Gastroesophageal sphincter (tissue), 4 donors: Measurements from ENCODE around the gene TSPAN9. TPM values are rescaled to one million over a fixed set of nuclear protein-coding genes. Genes with fewer than 3 reads are reported as not detected.

Source experiments
- ATAC-seq: fragments of 150-250 bp; one replicate; pipeline ENCODE4 v1.9.1; 2016; ENCODE audit warnings: mild to moderate bottlenecking, moderate library complexity
- H3K27ac ChIP-seq, 4 donors: fragments of 200-600 bp; sonication (generic) in 3 of 4; 1 replicate in 3 of 4; 2 replicates in 1 of 4; pipeline ENCODE4 v1.5.1; 2016 to 2019
- H3K27me3 ChIP-seq: fragments of 200-600 bp; sonication (generic); one replicate; pipeline ENCODE4 v1.5.1; 2019
- H3K36me3 ChIP-seq, 2 donors: fragments of 200-600 bp; sonication (generic); one replicate each; pipeline ENCODE4 v1.5.1; 2019; ENCODE audit warnings: control low read depth in 1 of 2
- H3K4me1 ChIP-seq, 3 donors: fragments of 200-600 bp; sonication (generic); 1 replicate in 2 of 3; 2 replicates in 1 of 3; pipeline ENCODE4 v1.5.1; 2016 to 2019; ENCODE audit warnings: control low read depth in 2 of 3
- H3K4me3 ChIP-seq, 2 donors: fragments of 200-600 bp; sonication (generic); one replicate each; pipeline ENCODE4 v1.5.1; 2019; ENCODE audit warnings: mild to moderate bottlenecking in 1 of 2, moderate library complexity in 1 of 2
- H3K9me3 ChIP-seq, 3 donors: fragments of 200-600 bp; sonication (generic); one replicate each; pipeline ENCODE4 v1.5.1; 2017 to 2019; ENCODE audit warnings: control low read depth in 2 of 3
- CTCF ChIP-seq, 4 experiments: fragments of 200-600 bp in 2 of 4; fragments of 450-650 bp in 2 of 4; sonication (generic) in 1 of 4; IDR thresholded peaks; one replicate each; pipeline ENCODE4 v1.5.1; 2017 to 2019; ENCODE audit warnings: antibody characterized with exemption in 4 of 4, mild to moderate bottlenecking in 2 of 4, moderate library complexity in 2 of 4
- EP300 ChIP-seq: sonication (generic); formaldehyde crosslinking; IDR thresholded peaks from one replicate; pipeline ENCODE4 v1.6.1; 2017; ENCODE audit warnings: antibody characterized with exemption, mild to moderate bottlenecking
- POLR2A ChIP-seq, 2 donors: fragments of 450-650 bp; IDR thresholded peaks; one replicate each; pipeline ENCODE4 v1.6.1; 2017; ENCODE audit warnings: antibody characterized with exemption in 2 of 2, mild to moderate bottlenecking in 2 of 2, moderate library complexity in 1 of 2
- POLR2AphosphoS5 ChIP-seq: sonication (generic); formaldehyde crosslinking; IDR thresholded peaks from one replicate; pipeline ENCODE4 v1.6.1; 2017; ENCODE audit warnings: antibody characterized with exemption
- WGBS, 2 donors: methylation state at CpG; one replicate each; pipeline ENCODE4 v1.1.5; 2018; ENCODE audit warnings: low coverage in 1 of 2; 5-methylcytosine and 5-hydroxymethylcytosine counted together
- total RNA-seq, 4 donors: library from RNA; depleted of rRNA; stranded (reverse); fragments of >200 nt; gene quantifications; one replicate each; pipeline ENCODE4 v1.1.0, GENCODE V29; 2016

The TSPAN9 gene
- total RNA-seq, 4 donors from 2014 or later: 19.5 to 30.2 (median 26.0) TPM

DNA sequence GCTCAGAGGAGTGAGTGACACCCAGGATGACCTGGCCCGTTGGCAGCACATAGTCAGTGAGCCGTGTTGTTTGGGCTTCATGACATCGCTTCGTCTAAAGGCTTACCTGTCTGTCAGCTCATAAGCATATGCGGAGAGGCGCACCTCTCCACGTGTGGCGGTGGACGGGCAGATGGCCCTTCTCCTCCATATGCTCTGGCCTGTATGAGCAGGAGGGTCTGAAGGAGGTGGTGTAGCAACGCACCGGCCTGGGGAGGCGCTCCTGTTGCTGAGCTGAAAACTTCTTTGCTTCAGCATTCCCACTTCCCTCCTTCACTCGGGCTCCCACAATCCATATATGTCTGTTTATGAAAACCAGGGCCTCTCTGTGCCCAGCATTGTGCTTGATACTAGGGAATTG, 186.1 kb downstream of the TSPAN9 start:
- Histone ChIP-seq H3K9me3 (no peaks in the 10 kb centered on the region), H3K27me3 (no peaks in the 10 kb centered on the region), H3K4me1 (peaks cover 0 to 38% (median 3%) of the 10 kb centered on the region in 3 donors), H3K36me3 (no peaks in the 10 kb centered on the region), H3K4me3 (no peak overlapping the region), H3K27ac (no peak overlapping the region)
- WGBS, 2 donors: 91% methylated on average over 6 of the region's 13 CpGs; no CpG with 5 or more reads in 1 of the 2 donors
- ATAC-seq: no peak
- TF ChIP-seq POLR2AphosphoS5: no peak
- no peak for TF ChIP-seq EP300
- TF ChIP-seq POLR2A (IDR thresholded peaks at IDR 0.05): no peak
- TF ChIP-seq CTCF (IDR thresholded peaks at IDR 0.05): no peak

DNA sequence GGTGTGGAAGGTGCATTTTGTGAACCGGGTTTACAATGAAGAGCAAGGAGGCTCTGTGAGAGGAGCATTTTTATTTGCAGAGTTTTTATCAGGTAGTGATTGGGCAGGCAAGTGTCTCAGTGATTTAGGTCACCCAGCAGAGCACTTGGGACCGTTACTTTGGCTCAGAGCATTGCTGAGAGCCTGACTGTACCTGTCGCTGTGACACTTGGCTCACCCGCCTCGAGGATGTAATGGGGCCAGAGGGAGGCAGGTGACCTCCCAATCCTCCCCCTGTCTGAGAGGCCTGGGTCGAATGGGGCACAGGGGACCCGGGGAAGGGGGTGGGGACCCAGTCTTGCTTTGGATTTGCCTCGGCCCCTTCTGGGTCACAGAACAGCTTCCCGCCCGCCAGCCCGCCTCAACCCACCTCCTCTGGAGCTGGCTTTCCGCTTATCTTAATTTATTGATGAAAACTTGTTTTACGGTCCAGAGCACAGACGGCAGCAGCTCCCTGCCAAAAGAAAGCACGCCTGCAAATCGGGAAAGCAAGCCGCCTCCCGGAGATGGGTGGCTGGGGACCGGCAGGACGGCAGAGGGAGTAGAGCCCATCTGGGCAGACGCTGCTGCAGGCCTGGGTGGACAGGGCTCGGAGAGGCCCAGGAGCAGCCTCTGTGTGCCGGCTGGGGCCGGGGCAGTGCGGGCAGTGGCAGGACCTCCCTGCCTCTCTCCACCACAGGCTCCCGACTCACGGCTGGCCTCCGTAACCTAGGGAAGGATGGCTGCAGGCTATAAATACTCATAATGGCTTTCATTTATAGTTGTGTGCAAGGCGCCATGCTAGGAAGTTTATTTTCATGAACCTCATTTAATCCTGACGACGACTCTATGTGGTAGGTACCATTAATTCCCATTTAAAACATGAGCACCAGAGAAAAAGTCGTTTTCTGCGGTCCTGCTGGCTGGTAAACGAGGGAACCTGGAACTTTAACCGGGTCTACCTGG, 187.1 kb downstream of the TSPAN9 start:
- no peaks in the 10 kb centered on the region for H3K36me3 ChIP-seq
- peaks cover 0 to 38% (median 3%) of the 10 kb centered on the region in 3 donors for H3K4me1 ChIP-seq
- 98 to 100% methylated on average over 2 to 6 of the region's 35 CpGs for WGBS, 2 donors
- TF ChIP-seq POLR2A (IDR thresholded peaks at IDR 0.05): no peak
- no peak for TF ChIP-seq CTCF (IDR thresholded peaks at IDR 0.05)
- TF ChIP-seq EP300: no peak
- no peak for TF ChIP-seq POLR2AphosphoS5
- no peaks in the 10 kb centered on the region for H3K9me3 ChIP-seq
- H3K27ac ChIP-seq: no peak overlapping the region
- ATAC-seq: no peak
- H3K27me3 ChIP-seq: no peaks in the 10 kb centered on the region
- no peak overlapping the region for H3K4me3 ChIP-seq

DNA sequence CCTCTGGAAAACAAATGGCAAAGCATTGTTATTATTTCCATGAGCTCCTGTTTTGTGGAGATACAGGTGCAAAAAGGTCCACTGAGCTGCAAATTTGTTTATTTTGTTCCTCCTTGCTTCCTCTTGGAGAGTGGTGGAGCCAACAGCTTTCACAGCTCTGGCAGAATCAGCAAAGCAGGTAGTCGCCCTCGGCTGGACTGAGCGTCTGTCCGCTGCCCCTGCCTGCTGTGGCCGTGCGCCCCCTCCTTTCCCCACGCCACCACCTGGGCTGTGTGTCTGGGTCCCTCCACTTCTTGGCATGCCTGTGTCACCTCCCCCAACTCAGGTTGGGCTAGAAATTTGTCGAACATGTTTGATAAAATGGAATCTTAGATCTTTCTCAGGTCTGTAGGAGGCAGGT, 188.2 kb downstream of the TSPAN9 start:
- ATAC-seq: no peak
- H3K36me3 ChIP-seq: no peaks in the 10 kb centered on the region
- WGBS, 2 donors: 93 to 94% methylated on average over 6 to 8 of the region's 8 CpGs
- TF ChIP-seq EP300: no peak
- no peak for TF ChIP-seq POLR2AphosphoS5
- TF ChIP-seq CTCF (IDR thresholded peaks at IDR 0.05): no peak
- TF ChIP-seq POLR2A (IDR thresholded peaks at IDR 0.05): no peak
- no peaks in the 10 kb centered on the region for H3K27me3 ChIP-seq
- peaks cover 0 to 26% (median 3%) of the 10 kb centered on the region in 3 donors for H3K4me1 ChIP-seq
- no peaks in the 10 kb centered on the region for H3K9me3 ChIP-seq
- no peak overlapping the region for H3K4me3 ChIP-seq
- no peak overlapping the region for H3K27ac ChIP-seq

DNA sequence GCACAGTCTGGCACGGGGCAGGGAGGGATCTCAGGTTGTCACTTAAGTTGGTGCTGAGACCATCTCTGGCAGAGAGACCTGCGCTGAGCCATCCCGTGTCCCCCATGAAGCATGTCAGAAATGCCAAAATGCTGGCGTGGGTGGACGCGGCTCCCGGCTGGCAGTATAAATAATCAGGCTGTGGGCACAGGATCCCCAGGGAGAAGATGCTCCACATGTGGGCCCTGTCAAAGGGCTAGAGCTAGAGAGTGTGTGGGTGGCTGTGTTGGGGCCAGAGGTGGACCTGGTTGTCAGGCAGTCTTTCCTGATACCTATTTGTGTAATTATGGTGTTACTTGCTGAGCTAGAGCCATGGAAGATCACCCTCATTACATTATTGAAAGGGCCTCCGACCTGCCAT, 189.5 kb downstream of the TSPAN9 start:
- no peak overlapping the region for H3K27ac ChIP-seq

More for the DNA sequence above, 189.5 kb downstream of the TSPAN9 start:
- TF ChIP-seq POLR2A (IDR thresholded peaks at IDR 0.05): no peak
- no peak for TF ChIP-seq EP300
- no peak for TF ChIP-seq CTCF (IDR thresholded peaks at IDR 0.05)
- TF ChIP-seq POLR2AphosphoS5: no peak
- no peak for ATAC-seq
- H3K9me3 ChIP-seq: no peaks in the 10 kb centered on the region
- H3K36me3 ChIP-seq: no peaks in the 10 kb centered on the region
- peaks cover 0 to 19% (median 3%) of the 10 kb centered on the region in 3 donors for H3K4me1 ChIP-seq
- no peak overlapping the region for H3K4me3 ChIP-seq
- no peaks in the 10 kb centered on the region for H3K27me3 ChIP-seq
- WGBS, 2 donors: 73 to 100% methylated on average over 1 to 5 of the region's 8 CpGs
